Stimulated activated CD8-positive, alpha-beta memory T cell treated with anti-CD3 and anti-CD28 coated beads, Interleukin-2, amount 100 ng/mL, for 1 hour (primary cell): ENCODE results near the gene AWAT1.
"Not testable (repeated sequence)": the region's sequence is repeated elsewhere in the genome, so short reads cannot be mapped to it uniquely, and the experiment has no call there.

ENCODE experiments used
- DNase-seq, 2 donors: peaks; one replicate each; pipeline ENCODE4 v3.0.0-alpha.2; 2020; ENCODE audit warnings: low read depth in 2 of 2

Gene AWAT1

GRCh38 chrX:70262952-70263567 lies 28.6 kb downstream of the AWAT1 start:
- no peak for DNase-seq

- no peak for DNase-seq
These were observed 30.3 kb downstream of the AWAT1 start for GRCh38 chrX:70264784-70265183.

GRCh38 chrX:70268034-70268433 lies 33.6 kb downstream of the AWAT1 start, which contains the start of gene ARR3:
TSS of gene ARR3 (plus strand) at chrX:70268334. CDS start at chrX:70269386, 1,052 bp downstream.
- no peak for DNase-seq

GRCh38 chrX:70274029-70274428 lies 39.6 kb downstream of the AWAT1 start:
- DNase-seq = not testable (repeated sequence)

GRCh38 chrX:70279081-70279480 lies 44.6 kb downstream of the AWAT1 start:
- no peak for DNase-seq

- no peak for DNase-seq
These were observed 46.1 kb downstream of the AWAT1 start for GRCh38 chrX:70280573-70280972.

- DNase-seq = no peak
These were observed 47.5 kb downstream of the AWAT1 start, which contains the start of gene RAB41 for GRCh38 chrX:70281951-70282350. TSS of gene RAB41 (plus strand) at chrX:70282172. CDS start at chrX:70282218, 46 bp downstream.

GRCh38 chrX:70289168-70289792 lies 54.8 kb downstream of the AWAT1 start:
- DNase-seq = no peak
